MM.1S (cell line): ENCODE data around the gene TCERG1L.

Experiments used
- CTCF ChIP-seq: fragments of 300-600 bp; sonication (generic); IDR thresholded peaks from 2 replicates; pipeline ENCODE4 v1.5.1; 2016; ENCODE audit warnings: antibody characterized with exemption, low read length, mixed read lengths
- EZH2 ChIP-seq: fragments of 300-600 bp; sonication (generic); optimal IDR thresholded peaks from 2 replicates; pipeline ENCODE3; 2017; ENCODE audit warnings: low read depth, mild to moderate bottlenecking, antibody characterized with exemption, low read length, mixed read lengths

GRCh38 chr10:131155876-131156230 is 155.7 kb downstream of the TCERG1L start:
- TF ChIP-seq EZH2 = no peak
- TF ChIP-seq CTCF = no peak
